Esophagus muscularis mucosa (tissue), 4 donors: ENCODE data around the gene MYRIP.

Experiments used
- EP300 ChIP-seq: sonication (generic); formaldehyde crosslinking; IDR thresholded peaks from one replicate; pipeline ENCODE4 v1.6.1; 2017; ENCODE audit warnings: antibody characterized with exemption
- POLR2AphosphoS5 ChIP-seq, 2 donors: sonication (generic); formaldehyde crosslinking; IDR thresholded peaks; one replicate each; pipeline ENCODE4 v1.6.1; 2017; ENCODE audit warnings: antibody characterized with exemption in 2 of 2
- TF ChIP-seq, protein P1 (sequence below), 3 experiments: fragments of 200-600 bp in 2 of 3; fragments of 450-650 bp in 1 of 3; sonication (generic) in 2 of 3; IDR thresholded peaks; one replicate each; pipeline ENCODE4 v1.5.1; 2017 to 2019; ENCODE audit warnings: antibody characterized with exemption in 3 of 3, mild to moderate bottlenecking in 2 of 3, moderate library complexity in 1 of 3

DNA sequence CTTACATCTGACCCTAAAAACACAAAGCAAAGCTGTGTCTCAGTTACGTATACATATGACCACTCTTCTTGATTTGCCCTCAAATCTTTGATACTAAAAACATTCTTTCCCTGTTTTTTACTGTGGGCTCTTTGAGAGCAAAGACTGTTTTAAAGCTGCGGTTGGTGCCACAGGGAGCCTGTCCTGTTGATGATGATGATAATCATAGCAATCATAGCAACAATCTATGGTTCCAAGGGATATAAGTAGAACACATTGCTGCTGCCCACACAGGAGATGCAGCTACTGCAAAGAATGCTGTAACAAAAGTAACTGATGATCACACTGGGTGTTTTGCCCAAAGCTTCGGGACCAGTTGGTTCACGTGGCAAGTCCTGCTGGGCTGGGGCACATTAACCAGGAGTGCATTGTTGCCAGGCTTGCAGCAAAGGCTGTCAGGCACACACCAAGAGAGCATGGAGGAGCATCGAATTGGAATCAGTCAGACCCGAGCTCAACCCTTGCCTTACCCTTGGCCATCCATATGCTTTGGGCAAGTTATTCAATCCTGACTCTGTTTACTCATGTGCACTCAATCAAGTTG, 368.7 kb downstream of the MYRIP start:
- TF ChIP-seq, protein P1, sequence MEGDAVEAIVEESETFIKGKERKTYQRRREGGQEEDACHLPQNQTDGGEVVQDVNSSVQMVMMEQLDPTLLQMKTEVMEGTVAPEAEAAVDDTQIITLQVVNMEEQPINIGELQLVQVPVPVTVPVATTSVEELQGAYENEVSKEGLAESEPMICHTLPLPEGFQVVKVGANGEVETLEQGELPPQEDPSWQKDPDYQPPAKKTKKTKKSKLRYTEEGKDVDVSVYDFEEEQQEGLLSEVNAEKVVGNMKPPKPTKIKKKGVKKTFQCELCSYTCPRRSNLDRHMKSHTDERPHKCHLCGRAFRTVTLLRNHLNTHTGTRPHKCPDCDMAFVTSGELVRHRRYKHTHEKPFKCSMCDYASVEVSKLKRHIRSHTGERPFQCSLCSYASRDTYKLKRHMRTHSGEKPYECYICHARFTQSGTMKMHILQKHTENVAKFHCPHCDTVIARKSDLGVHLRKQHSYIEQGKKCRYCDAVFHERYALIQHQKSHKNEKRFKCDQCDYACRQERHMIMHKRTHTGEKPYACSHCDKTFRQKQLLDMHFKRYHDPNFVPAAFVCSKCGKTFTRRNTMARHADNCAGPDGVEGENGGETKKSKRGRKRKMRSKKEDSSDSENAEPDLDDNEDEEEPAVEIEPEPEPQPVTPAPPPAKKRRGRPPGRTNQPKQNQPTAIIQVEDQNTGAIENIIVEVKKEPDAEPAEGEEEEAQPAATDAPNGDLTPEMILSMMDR (IDR thresholded peaks at IDR 0.05): no peak
- TF ChIP-seq EP300: no peak
- TF ChIP-seq POLR2AphosphoS5 (IDR thresholded peaks at IDR 0.05): no peak
